Subcutaneous adipose tissue (tissue), 4 donors: ENCODE results near the gene TMEM30A. TPM values are rescaled to one million over a fixed set of nuclear protein-coding genes. Genes with fewer than 3 reads are reported as not detected.

ENCODE experiments used
- total RNA-seq, 4 donors: library from RNA; depleted of rRNA; stranded (reverse); fragments of >200 nt; gene quantifications; one replicate each; pipeline ENCODE4 v1.1.0, GENCODE V29; 2016

The TMEM30A gene
- total RNA-seq, 4 donors from 2014 or later = 50.7 to 95.2 (median 89.2) TPM

Other genes starting within 250 kb of the TMEM30A start
- gene COL12A1, start 78.7 kb downstream of the TMEM30A start, total RNA-seq = 100 to 1,000 TPM; 216 to 534 (median 359) TPM
- gene COX7A2, start 41.0 kb downstream of the TMEM30A start, total RNA-seq = 100 to 1,000 TPM; 185 to 343 (median 263) TPM
- gene FILIP1, start 209.0 kb upstream of the TMEM30A start, total RNA-seq = 10 to 100 TPM in 1 of 4 donors, 1 to 10 TPM in 3; 3.4 to 16.2 (median 5.8) TPM